OCI-LY7 (cell line): Measurements from ENCODE around the gene COP1. TPM values are rescaled to one million over a fixed set of nuclear protein-coding genes. Genes with fewer than 3 reads are reported as not detected.

Experiments
- BruUV-seq: library from RNA; stranded (reverse); fragments of 400-500 nt; replicated peaks from 2 replicates; lab custom pipeline; 2021; lab: Mats Ljungman, UMichigan
- CTCF ChIA-PET: fragments of 300-600 bp; sonication (Branson Sonifier 250); formaldehyde crosslinking; loops from one replicate; lab custom pipeline; 2022; ENCODE audit warnings: antibody characterized with exemption; ENCODE audit not compliant: unreplicated experiment; lab: Charles Lee
- POLR2A ChIA-PET: fragments of 300-600 bp; sonication (Branson Sonifier 250); formaldehyde crosslinking; loops from one replicate; lab custom pipeline; 2022; ENCODE audit warnings: antibody characterized with exemption; lab: Charles Lee
- DNase-seq: peaks from one replicate; pipeline ENCODE4 v3.0.0-alpha.2; 2015; ENCODE audit warnings: low spot score
- H2AFZ ChIP-seq: fragments of 200-600 bp; sonication (generic), shearing (Covaris generic); 2 replicates; pipeline ENCODE4 v1.6.1; 2014; ENCODE audit warnings: mild to moderate bottlenecking, antibody characterized with exemption, low read length, moderate library complexity
- H3K27ac ChIP-seq: fragments of 200-600 bp; sonication (generic); 2 replicates; pipeline ENCODE4 v1.5.1; 2014; ENCODE audit warnings: mixed run types, low read depth, mild to moderate bottlenecking, moderate library complexity, low read length, inconsistent platforms; ENCODE audit not compliant: poor library complexity, severe bottlenecking
- H3K36me3 ChIP-seq: fragments of 200-600 bp; sonication (generic); 2 replicates; pipeline ENCODE4 v1.6.1; 2014; ENCODE audit warnings: mild to moderate bottlenecking, antibody characterized with exemption, low read length, moderate library complexity, mixed read lengths; ENCODE audit not compliant: insufficient read depth
- H3K4me1 ChIP-seq: fragments of 200-600 bp; sonication (generic); 2 replicates; pipeline ENCODE4 v1.5.1; 2014; ENCODE audit warnings: mild to moderate bottlenecking, low read length; ENCODE audit not compliant: insufficient read depth, poor library complexity, severe bottlenecking
- H3K4me2 ChIP-seq: fragments of 200-600 bp; sonication (generic); 2 replicates; pipeline ENCODE4 v1.6.1; 2014; ENCODE audit warnings: mild to moderate bottlenecking, low read length
- H3K4me3 ChIP-seq: fragments of 200-600 bp; sonication (generic); 2 replicates; pipeline ENCODE4 v1.5.1; 2014; ENCODE audit warnings: mild to moderate bottlenecking, low read depth, low read length; ENCODE audit not compliant: poor library complexity, severe bottlenecking
- H3K79me2 ChIP-seq: fragments of 200-600 bp; sonication (generic); 2 replicates; pipeline ENCODE4 v1.6.1; 2016; ENCODE audit warnings: low read depth, mild to moderate bottlenecking, low read length, moderate library complexity, mixed read lengths; ENCODE audit not compliant: insufficient read depth
- H3K9me2 ChIP-seq: fragments of 200-600 bp; sonication (generic); 2 replicates; pipeline ENCODE4 v1.6.1; 2016; ENCODE audit warnings: mild to moderate bottlenecking, low read length, mixed read lengths; ENCODE audit not compliant: insufficient read depth
- H3K9me3 ChIP-seq: fragments of 200-600 bp; sonication (generic); 2 replicates; pipeline ENCODE4 v1.6.1; 2014; ENCODE audit warnings: mild to moderate bottlenecking, mixed run types, low read length, mixed read lengths
- H4K20me1 ChIP-seq: fragments of 200-600 bp; sonication (generic); 2 replicates; pipeline ENCODE4 v1.6.1; 2014; ENCODE audit warnings: mild to moderate bottlenecking, antibody characterized with exemption, low read length, moderate library complexity, mixed read lengths; ENCODE audit not compliant: insufficient read depth
- CTCF ChIP-seq: fragments of 200-600 bp; sonication (generic); conservative IDR thresholded peaks from 2 replicates; pipeline ENCODE4 v1.5.1; 2014; ENCODE audit warnings: mild to moderate bottlenecking, antibody characterized with exemption, low read length, moderate library complexity, mixed read lengths
- EZH2phosphoT487 ChIP-seq: fragments of 200-600 bp; sonication (generic); IDR thresholded peaks from 2 replicates; pipeline ENCODE4 v1.6.1; 2018; ENCODE audit warnings: low read depth, borderline replicate concordance, mild to moderate bottlenecking, mixed run types, antibody characterized with exemption, low read length, moderate library complexity, mixed read lengths
- intact Hi-C: fragments of 100-400 bp; cut with micrococcal nuclease; formaldehyde crosslinking; loops from one replicate; pipeline ENCODE4 v1.10.0; 2022; ENCODE audit not compliant: unreplicated experiment
- total RNA-seq, 2 experiments: library from RNA; depleted of rRNA in 1 of 2; stranded (reverse); fragments of >200 nt in 1 of 2; shearing (Covaris generic) in 1 of 2; gene quantifications; 2 replicates each; pipeline ENCODE4 v1.2.3, GENCODE V29; 2014 to 2022

Gene COP1
- total RNA-seq, 2 experiments from 2014 or later, result 75.2 to 76.9 TPM

- no peak for DNase-seq
- Histone ChIP-seq H3K4me3 (no peak overlapping the region), H3K4me2 (no peak overlapping the region), H3K9me3 (no peaks in the 10 kb centered on the region), H3K27ac (no peak overlapping the region), H2AFZ (no peak overlapping the region), H4K20me1 (no peaks in the 10 kb centered on the region), H3K9me2 (no peaks in the 10 kb centered on the region), H3K4me1 (no peaks in the 10 kb centered on the region), H3K36me3 (no peaks in the 10 kb centered on the region), H3K79me2 (no peaks in the 10 kb centered on the region)
- intact Hi-C loops, result no loop called here
- BruUV-seq, result no TSS peak
- CTCF ChIA-PET, result no interaction called here
- POLR2A ChIA-PET, result no interaction called here
- TF ChIP-seq EZH2phosphoT487 (no peak), CTCF (no peak)
Measured at GRCh38 chr1:175918364-175918801, 288.7 kb downstream of the COP1 start.

- ChIA-PET CTCF (no interaction called here), POLR2A (no interaction called here)
- DNase-seq, result no peak
- Histone ChIP-seq H4K20me1 (no peaks in the 10 kb centered on the region), H3K4me3 (no peak overlapping the region), H3K4me1 (no peaks in the 10 kb centered on the region), H3K4me2 (no peak overlapping the region), H3K79me2 (no peaks in the 10 kb centered on the region), H3K27ac (no peak overlapping the region), H2AFZ (no peak overlapping the region), H3K9me3 (peaks cover 18% of the 10 kb centered on the region; the same call in 1 of the 2 replicates), H3K9me2 (no peaks in the 10 kb centered on the region), H3K36me3 (no peaks in the 10 kb centered on the region)
- intact Hi-C loops, result no loop called here
- BruUV-seq, result no TSS peak
- TF ChIP-seq CTCF, result no peak
- no peak for TF ChIP-seq EZH2phosphoT487
Measured at GRCh38 chr1:175914115-175914514, 293.0 kb downstream of the COP1 start.

DNA sequence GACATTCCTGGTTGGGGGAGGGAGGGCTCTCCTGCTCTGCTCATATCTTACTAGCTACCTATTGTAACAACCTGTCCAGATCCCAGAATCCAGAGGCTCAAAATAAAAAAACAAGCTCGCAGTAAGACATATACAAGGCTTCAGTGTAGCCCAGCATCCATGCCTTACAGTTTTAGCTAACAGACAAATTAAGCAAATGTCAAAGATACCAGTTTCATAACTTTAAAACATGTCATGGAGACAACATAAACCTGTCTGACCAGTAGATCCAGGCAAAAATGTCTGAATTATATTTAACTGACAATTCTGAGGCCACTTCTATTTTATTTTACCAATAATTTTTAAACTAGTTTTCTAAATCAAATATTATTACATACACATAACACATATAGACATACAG is 295.9 kb downstream of the COP1 start:
- H3K36me3 ChIP-seq, result no peaks in the 10 kb centered on the region
- no peak overlapping the region for H3K4me2 ChIP-seq
- H3K9me2 ChIP-seq, result no peaks in the 10 kb centered on the region
- BruUV-seq, result no TSS peak
- CTCF ChIA-PET, result no interaction called here
- no peak for DNase-seq
- H3K9me3 ChIP-seq, result peaks cover 18% of the 10 kb centered on the region; the same call in 1 of the 2 replicates
- intact Hi-C loops, result no loop called here
- no peaks in the 10 kb centered on the region for H3K79me2 ChIP-seq
- TF ChIP-seq EZH2phosphoT487, result no peak
- TF ChIP-seq CTCF, result no peak
- H2AFZ ChIP-seq, result no peak overlapping the region
- no peaks in the 10 kb centered on the region for H4K20me1 ChIP-seq
- POLR2A ChIA-PET, result interaction anchor here (1.2 to 1.7 kb wide), 3 partner anchors 17 to 25 kb away, joined by 3 to 4 read pairs (median 3); no protein-coding TSS in a partner anchor
- no peaks in the 10 kb centered on the region for H3K4me1 ChIP-seq
- H3K4me3 ChIP-seq, result no peak overlapping the region
- H3K27ac ChIP-seq, result no peak overlapping the region
